T-cell (primary cell): ENCODE measurements around the gene TAT. TPM values are rescaled to one million over a fixed set of nuclear protein-coding genes. Genes with fewer than 3 reads are reported as not detected.

Source experiments
- ATAC-seq, 4 experiments: fragments of 200-7000 bp in 3 of 4; fragments of 150-1000 bp in 1 of 4; cut with Tn5 transposase; replicated peaks in 1 of 4; 1 replicate in 3 of 4; 2 replicates in 1 of 4; pipeline ENCODE4 v1.10.0; 2021; ENCODE audit warnings: moderate library complexity in 3 of 4, mild to moderate bottlenecking in 2 of 4, moderate number of reproducible peaks in 1 of 4
- CTCF ChIA-PET, 2 donors: fragments of 300-600 bp; sonication (Branson Sonifier 250); formaldehyde crosslinking; loops; one replicate each; lab custom pipeline; 2022; ENCODE audit warnings: antibody characterized with exemption in 2 of 2; lab: Charles Lee
- POLR2A ChIA-PET, 2 donors: fragments of 300-600 bp; sonication (Branson Sonifier 250); formaldehyde crosslinking; loops; one replicate each; lab custom pipeline; 2022; ENCODE audit warnings: antibody characterized with exemption in 2 of 2; lab: Charles Lee
- DNase-seq, 35 experiments: peaks; one replicate each; pipeline versions ENCODE4 v3.0.0 to v3.0.0-alpha.2; 2013 to 2023
- H3K27ac ChIP-seq: one replicate; pipeline ENCODE4 v1.5.1; 2013; ENCODE audit warnings: low read length
- H3K27me3 ChIP-seq, 2 experiments: replicated peaks in 1 of 2; 1 replicate in 1 of 2; 2 replicates in 1 of 2; pipeline versions ENCODE4 v1.6.1 to v1.7.0; 2013; ENCODE audit warnings: low read length in 1 of 2, mixed read lengths in 1 of 2; ENCODE audit not compliant: control insufficient read depth in 2 of 2, insufficient read depth in 2 of 2; ENCODE audit errors: extremely low read depth in 1 of 2
- H3K36me3 ChIP-seq, 2 donors: 1 replicate in 1 of 2; 2 replicates in 1 of 2; pipeline versions ENCODE4 v1.6.1 to v1.7.0; 2013; ENCODE audit warnings: low read length in 1 of 2; ENCODE audit not compliant: control insufficient read depth in 2 of 2, insufficient read depth in 1 of 2; ENCODE audit errors: extremely low read depth in 1 of 2
- H3K4me1 ChIP-seq, 2 experiments: 1 replicate in 1 of 2; 2 replicates in 1 of 2; pipeline versions ENCODE4 v1.6.1 to v1.7.0; 2013; ENCODE audit warnings: low read length in 2 of 2, mixed read lengths in 1 of 2; ENCODE audit not compliant: insufficient read depth in 2 of 2, control insufficient read depth in 1 of 2; ENCODE audit errors: extremely low read depth in 1 of 2
- H3K4me3 ChIP-seq, 2 donors: 1 replicate in 1 of 2; 2 replicates in 1 of 2; pipeline versions ENCODE4 v1.5.1 to v1.7.0; 2013; ENCODE audit warnings: mild to moderate bottlenecking in 2 of 2, low read length in 1 of 2, moderate library complexity in 1 of 2; ENCODE audit not compliant: control insufficient read depth in 1 of 2; ENCODE audit errors: extremely low read depth in 1 of 2
- H3K9me3 ChIP-seq: 2 replicates; pipeline ENCODE4 v1.7.0; 2013
- H3K27ac Mint-ChIP-seq, 2 donors: one replicate each; pipeline ENCODE4 v1.8.0; 2020 to 2021; ENCODE audit warnings: mild to moderate bottlenecking in 2 of 2, mixed read lengths in 2 of 2
- H3K27me3 Mint-ChIP-seq, 2 donors: one replicate each; pipeline ENCODE4 v1.8.0; 2021 to 2022; ENCODE audit warnings: mixed read lengths in 2 of 2
- H3K36me3 Mint-ChIP-seq: one replicate; pipeline ENCODE4 v1.8.0; 2021; ENCODE audit warnings: mixed read lengths
- H3K4me1 Mint-ChIP-seq, 3 donors: one replicate each; pipeline ENCODE4 v1.8.0; 2020 to 2022; ENCODE audit warnings: mixed read lengths in 3 of 3, mild to moderate bottlenecking in 1 of 3
- H3K4me3 Mint-ChIP-seq, 3 donors: one replicate each; pipeline ENCODE4 v1.8.0; 2020 to 2022; ENCODE audit warnings: mild to moderate bottlenecking in 3 of 3, mixed read lengths in 3 of 3, moderate library complexity in 3 of 3
- H3K9me3 Mint-ChIP-seq, 3 donors: one replicate each; pipeline ENCODE4 v1.8.0; 2020 to 2022; ENCODE audit warnings: mixed read lengths in 3 of 3
- WGBS: methylation state at CpG from one replicate; pipeline ENCODE4 v1.1.5; 2013; ENCODE audit warnings: missing lambda C conversion rate; ENCODE audit not compliant: insufficient coverage; 5-methylcytosine and 5-hydroxymethylcytosine counted together
- total RNA-seq, 35 experiments: library from RNA in 6 of 35; stranded (reverse) in 6 of 35; fragments of 120-200 nt in 1 of 35; gene quantifications; one replicate each; pipeline versions ENCODE4 v1.2.1 to v1.2.4 and lab custom pipeline; 2013 to 2026

TAT gene
- total RNA-seq, 5 donors from 2014 or later (not counting 1 experiment from before 2014, with no cell fraction given): 0.49 to 1.1 (median 0.66) TPM; not detected in 2

DNA sequence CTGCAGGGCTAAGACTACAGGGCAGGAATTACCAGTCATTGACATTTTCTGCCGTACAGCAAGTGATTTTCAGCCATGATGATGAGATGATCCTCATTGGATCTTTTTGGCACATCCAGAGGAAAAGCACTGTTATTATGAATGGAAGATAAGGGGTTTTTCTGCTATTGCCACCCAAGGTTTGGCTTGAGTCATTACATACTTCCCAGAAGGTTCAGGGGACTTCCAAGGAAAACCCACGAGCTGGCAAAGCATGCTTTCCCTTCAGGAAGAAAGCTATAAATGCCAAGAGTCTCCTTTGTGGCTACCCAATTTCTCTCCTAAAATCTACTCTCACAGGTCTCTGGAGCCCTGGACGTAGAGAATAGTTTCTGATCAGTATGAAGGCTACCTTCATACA lies 44.5 kb downstream of the TAT start:
- 90% methylated on average over 1 of the region's 3 CpGs for WGBS
- Histone ChIP-seq H3K36me3 (no peaks in the 10 kb centered on the region), H3K9me3 (no peaks in the 10 kb centered on the region), H3K27me3 (peaks cover 0 to 19% of the 10 kb centered on the region in 2 experiments), H3K4me1 (no peaks in the 10 kb centered on the region), H3K4me3 (no peak overlapping the region), H3K27ac (no peak overlapping the region)
- no peak for DNase-seq
- H3K36me3 Mint-ChIP-seq: no peaks in the 10 kb centered on the region
- H3K9me3 Mint-ChIP-seq: no peaks in the 10 kb centered on the region
- ChIA-PET CTCF (no interaction called here), POLR2A (no interaction called here)
- H3K4me1 Mint-ChIP-seq: no peaks in the 10 kb centered on the region
- no peak for ATAC-seq
- H3K27ac Mint-ChIP-seq: no peak overlapping the region
- no peak overlapping the region for H3K4me3 Mint-ChIP-seq
- H3K27me3 Mint-ChIP-seq: peaks cover 6 to 9% of the 10 kb centered on the region in 2 donors

DNA sequence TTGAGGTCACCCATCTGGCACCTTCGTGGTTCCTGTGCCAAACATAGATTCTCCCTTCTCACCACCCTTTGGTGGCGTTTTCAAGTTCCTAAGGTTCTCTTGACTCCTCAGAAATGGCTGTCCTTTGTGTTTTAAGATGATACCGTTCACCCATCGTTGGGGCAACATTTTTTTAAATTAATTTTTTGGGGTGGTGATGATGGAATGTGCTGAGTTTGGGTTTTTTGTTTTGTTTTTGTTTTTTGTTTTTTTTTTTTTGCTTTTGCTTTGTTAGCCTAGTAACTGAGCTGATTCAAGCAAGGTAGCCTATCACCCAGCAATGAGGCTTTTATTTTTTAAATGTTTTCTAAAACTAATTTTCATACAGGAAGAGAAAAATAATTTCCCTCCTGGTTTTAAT lies 48.0 kb downstream of the TAT start:
- Mint-ChIP-seq H3K27ac (no peak overlapping the region), H3K4me3 (no peak overlapping the region), H3K36me3 (no peaks in the 10 kb centered on the region), H3K4me1 (no peaks in the 10 kb centered on the region), H3K9me3 (no peaks in the 10 kb centered on the region), H3K27me3 (peaks cover 19 to 25% of the 10 kb centered on the region in 2 donors)
- Histone ChIP-seq H3K9me3 (no peaks in the 10 kb centered on the region), H3K27me3 (peaks cover 5 to 23% of the 10 kb centered on the region in 2 experiments), H3K27ac (no peak overlapping the region), H3K4me1 (no peaks in the 10 kb centered on the region), H3K4me3 (no peak overlapping the region), H3K36me3 (no peaks in the 10 kb centered on the region)
- WGBS: no CpG with 5 or more reads among the region's 4 CpGs
- no peak for DNase-seq
- no peak for ATAC-seq
- ChIA-PET POLR2A (interaction anchor here in 1 of 2 donors (0.6 kb wide), 1 partner anchor 50 kb away, joined by 10 read pairs; no protein-coding TSS in a partner anchor), CTCF (interaction anchor here (0.6 to 0.7 kb wide), 2 partner anchors 10 kb away, joined by 4 to 8 read pairs; no protein-coding TSS in a partner anchor)

DNA sequence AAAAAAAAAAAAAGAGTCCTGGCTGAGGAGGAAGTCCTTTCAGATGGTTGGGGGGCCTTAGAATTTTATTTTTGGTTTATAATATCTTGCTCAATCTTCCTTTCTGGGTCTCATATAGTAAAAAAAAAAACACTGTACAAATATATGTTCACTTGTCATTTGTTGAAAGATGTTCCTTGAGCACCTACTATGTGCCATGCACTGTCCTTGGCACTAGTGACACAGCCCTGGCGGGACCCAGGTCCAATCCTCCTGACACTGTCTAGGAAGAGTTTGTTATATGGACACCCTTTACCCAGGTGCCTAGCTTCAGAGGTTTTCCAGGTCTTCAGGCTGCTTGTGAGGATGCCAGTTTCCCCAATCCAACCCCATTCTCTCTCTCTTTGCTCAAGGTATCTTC lies 48.6 kb downstream of the TAT start:
- H3K36me3 Mint-ChIP-seq: no peaks in the 10 kb centered on the region

DNA sequence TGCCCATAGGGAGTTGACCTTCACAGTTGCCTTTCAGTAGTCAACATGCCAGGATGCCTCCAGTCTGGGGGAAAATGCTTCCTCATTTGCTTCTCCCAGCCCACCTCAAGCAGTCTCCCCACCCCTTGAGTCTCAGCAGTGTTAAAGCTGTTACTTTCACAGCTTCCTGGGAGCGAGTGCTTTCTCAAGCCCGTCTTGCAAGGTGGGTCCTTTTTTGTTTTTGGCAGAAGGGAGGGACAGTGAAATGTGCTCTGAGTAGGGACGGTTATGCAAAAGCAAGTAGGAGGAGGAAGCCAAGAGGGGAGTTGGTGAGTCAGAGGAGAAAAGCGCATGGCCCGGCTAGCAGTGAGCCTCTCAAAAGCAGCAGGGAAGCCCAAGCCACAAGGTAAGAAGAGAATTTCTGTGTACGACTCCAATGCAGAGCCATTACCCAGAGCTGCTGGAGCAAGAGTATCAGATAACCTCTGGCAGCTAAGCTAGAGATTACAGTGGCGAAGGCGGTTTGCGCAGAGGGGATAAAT lies 50.7 kb downstream of the TAT start, which contains the start of gene CHST4:
Gene CHST4 (plus strand): TSS at position 316 of the 521 bp plus-strand sequence. CDS start 10,252 bp downstream, outside the sequence.
- Mint-ChIP-seq H3K4me1 (no peaks in the 10 kb centered on the region), H3K36me3 (no peaks in the 10 kb centered on the region), H3K4me3 (no peak within 1 kb of the TSS), H3K9me3 (no peaks in the 10 kb centered on the region), H3K27ac (no peak within 1 kb of the TSS), H3K27me3 (peaks cover 21 to 25% of the 10 kb centered on the region in 2 donors)
- no peak for DNase-seq
- H3K4me1 ChIP-seq: no peaks in the 10 kb centered on the region
- no peaks in the 10 kb centered on the region for H3K9me3 ChIP-seq
- H3K27ac ChIP-seq: no peak within 1 kb of the TSS
- 8% methylated on average over 6 of the region's 9 CpGs for WGBS
- peaks cover 5 to 19% of the 10 kb centered on the region in 2 experiments for H3K27me3 ChIP-seq
- CTCF ChIA-PET: interaction anchor here in 1 of 2 donors (0.7 kb wide), 1 partner anchor 103 kb away, joined by 3 read pairs; no protein-coding TSS in a partner anchor
- no peak within 1 kb of the TSS for H3K4me3 ChIP-seq
- H3K36me3 ChIP-seq: no peaks in the 10 kb centered on the region
- no peak for ATAC-seq
- POLR2A ChIA-PET: no interaction called here

More for the DNA sequence above, 48.6 kb downstream of the TAT start:
- Histone ChIP-seq H3K27ac (no peak overlapping the region), H3K9me3 (no peaks in the 10 kb centered on the region), H3K4me1 (no peaks in the 10 kb centered on the region), H3K4me3 (no peak overlapping the region), H3K36me3 (no peaks in the 10 kb centered on the region), H3K27me3 (peaks cover 5 to 23% of the 10 kb centered on the region in 2 experiments)
- H3K27me3 Mint-ChIP-seq: peaks cover 21 to 25% of the 10 kb centered on the region in 2 donors
- no CpG with 5 or more reads among the region's 1 CpG for WGBS
- no peak for ATAC-seq
- H3K27ac Mint-ChIP-seq: no peak overlapping the region
- CTCF ChIA-PET: interaction anchor here in 1 of 2 donors (0.6 kb wide), 1 partner anchor 38 kb away, joined by 4 read pairs; no protein-coding TSS in a partner anchor
- no peak for DNase-seq
- POLR2A ChIA-PET: no interaction called here
- no peaks in the 10 kb centered on the region for H3K4me1 Mint-ChIP-seq
- H3K4me3 Mint-ChIP-seq: no peak overlapping the region
- H3K9me3 Mint-ChIP-seq: no peaks in the 10 kb centered on the region

DNA sequence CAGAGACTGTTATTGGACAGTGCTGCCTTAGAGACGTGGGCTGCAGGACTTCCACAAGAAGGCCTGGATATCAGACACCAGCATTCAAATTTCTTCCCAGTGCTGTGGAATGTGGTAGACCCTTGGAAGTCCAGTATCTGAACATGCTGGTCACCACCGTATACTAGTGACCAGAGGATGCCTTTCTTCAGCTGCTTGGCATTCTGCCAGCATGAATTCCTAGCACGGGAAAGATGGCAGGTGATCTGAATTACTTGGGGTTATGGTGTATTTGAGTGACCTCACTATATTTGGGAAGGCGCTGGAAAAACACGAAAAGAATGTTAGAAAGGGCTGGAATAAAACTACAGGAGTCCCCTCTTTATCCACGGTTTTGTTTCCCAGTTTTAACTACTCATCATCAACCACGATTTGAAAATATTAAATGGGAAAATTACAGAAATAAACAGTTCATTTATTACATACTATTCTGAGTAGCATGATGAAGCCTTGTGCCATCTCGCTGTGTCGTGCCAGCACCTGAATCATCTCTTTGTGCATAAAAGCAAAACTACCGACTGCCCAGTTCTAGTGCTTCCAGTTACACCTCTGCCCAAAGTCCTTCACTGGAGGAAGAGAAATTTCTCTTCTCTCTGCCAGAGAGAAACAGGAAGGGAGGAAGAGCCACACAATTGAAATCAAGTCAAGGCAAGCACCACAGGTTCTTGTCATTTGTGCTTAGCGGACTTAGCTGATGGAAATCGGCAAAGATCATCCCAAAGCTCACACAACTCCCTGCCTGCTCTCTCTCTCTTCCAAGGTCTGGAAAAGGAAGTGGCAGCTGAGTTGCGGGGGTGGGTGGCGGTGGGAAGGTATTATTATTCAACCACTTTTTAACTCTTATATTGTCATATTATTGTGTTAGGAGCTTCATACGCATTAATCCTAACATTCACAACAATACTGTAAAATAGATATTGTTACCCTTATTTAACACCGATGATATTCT lies 52.0 kb downstream of the TAT start:
- no peaks in the 10 kb centered on the region for H3K9me3 Mint-ChIP-seq
- H3K4me1 Mint-ChIP-seq: no peaks in the 10 kb centered on the region
- H3K27ac ChIP-seq: no peak overlapping the region
- ChIA-PET POLR2A (no interaction called here), CTCF (no interaction called here)
- H3K4me3 Mint-ChIP-seq: no peak overlapping the region
- ATAC-seq (no peak), DNase-seq (no peak)
- H3K27ac Mint-ChIP-seq: no peak overlapping the region
- peaks cover 21 to 25% of the 10 kb centered on the region in 2 donors for H3K27me3 Mint-ChIP-seq
- H3K36me3 Mint-ChIP-seq: no peaks in the 10 kb centered on the region
- no peaks in the 10 kb centered on the region for H3K4me1 ChIP-seq
- H3K27me3 ChIP-seq: peaks cover 5 to 16% of the 10 kb centered on the region in 2 experiments
- H3K9me3 ChIP-seq: no peaks in the 10 kb centered on the region
- H3K36me3 ChIP-seq: no peaks in the 10 kb centered on the region
- 100% methylated on average over 1 of the region's 16 CpGs for WGBS
- no peak overlapping the region for H3K4me3 ChIP-seq

DNA sequence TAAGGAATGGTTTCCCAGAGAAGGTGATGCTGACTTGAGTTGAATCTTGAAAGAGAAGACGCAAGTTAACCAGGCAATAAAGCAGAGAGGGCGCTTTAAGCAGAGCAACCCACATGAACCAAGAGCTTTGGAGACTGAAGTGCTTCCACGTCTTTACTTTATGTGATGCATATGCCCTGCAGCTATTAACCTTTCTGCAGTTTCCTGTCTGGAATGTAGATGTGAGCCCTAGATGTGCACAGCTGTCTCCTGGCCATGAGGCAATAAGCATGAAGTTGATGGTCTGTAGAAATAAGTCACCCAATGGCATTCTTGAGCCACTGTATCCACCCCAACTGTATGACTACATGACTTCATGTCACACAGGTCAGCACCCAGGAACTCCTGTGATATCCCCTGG lies 56.3 kb downstream of the TAT start:
- Histone ChIP-seq H3K27ac (no peak overlapping the region), H3K36me3 (no peaks in the 10 kb centered on the region), H3K27me3 (peaks cover 2 to 7% of the 10 kb centered on the region in 2 experiments), H3K9me3 (no peaks in the 10 kb centered on the region), H3K4me1 (no peaks in the 10 kb centered on the region), H3K4me3 (no peak overlapping the region)
- ChIA-PET POLR2A (no interaction called here), CTCF (no interaction called here)
- no peak for DNase-seq
- Mint-ChIP-seq H3K36me3 (no peaks in the 10 kb centered on the region), H3K4me3 (no peak overlapping the region), H3K27me3 (peaks cover 10 to 11% of the 10 kb centered on the region in 2 donors), H3K4me1 (no peaks in the 10 kb centered on the region), H3K9me3 (no peaks in the 10 kb centered on the region), H3K27ac (no peak overlapping the region)
- no peak for ATAC-seq
- 79% methylated on average over 3 of the region's 3 CpGs for WGBS
